Cardiac muscle cell (in vitro differentiated cells and primary cell): Measurements from ENCODE around the gene ANKDD1A. TPM values are rescaled to one million over a fixed set of nuclear protein-coding genes. Genes with fewer than 3 reads are reported as not detected.

Source experiments
- DNase-seq, 2 donors: peaks; one replicate each; pipeline versions ENCODE4 v3.0.0 to v3.0.0-alpha.2; 2010 to 2017; ENCODE audit warnings: low read depth in 1 of 2, low spot score in 1 of 2
- H3K27ac ChIP-seq: fragments of 200-600 bp; sonication (generic); 2 replicates; pipeline ENCODE4 v1.5.1; 2016
- H3K27me3 ChIP-seq: fragments of 200-600 bp; sonication (generic); 2 replicates; pipeline ENCODE4 v1.6.0; 2016; ENCODE audit warnings: control low read depth
- H3K36me3 ChIP-seq: fragments of 200-600 bp; sonication (generic); 2 replicates; pipeline ENCODE4 v1.5.1; 2016; ENCODE audit warnings: control low read depth
- H3K4me1 ChIP-seq: fragments of 200-600 bp; sonication (generic); 2 replicates; pipeline ENCODE4 v1.8.1; 2017; ENCODE audit warnings: low read depth, mild to moderate bottlenecking, mixed run types
- H3K4me3 ChIP-seq: fragments of 200-600 bp; sonication (generic); 2 replicates; pipeline ENCODE4 v1.5.1; 2016; ENCODE audit warnings: mild to moderate bottlenecking
- H3K9me3 ChIP-seq: fragments of 200-600 bp; sonication (generic); 2 replicates; pipeline ENCODE4 v1.5.1; 2017; ENCODE audit warnings: low read depth, mild to moderate bottlenecking, control low read depth
- CTCF ChIP-seq: IDR thresholded peaks from 2 replicates; pipeline ENCODE4 v1.5.1; 2012; ENCODE audit warnings: low read depth, mild to moderate bottlenecking, low read length
- polyA plus RNA-seq: library from polyadenylated mRNA; unstranded; fragments of >200 nt; fragmentation: Nextera tagmentation; extraction: Ambion mirVana; gene quantifications from 2 replicates; pipeline ENCODE4 v1.2.1, GENCODE V29; 2016
- total RNA-seq: library from RNA; depleted of rRNA; stranded (reverse); fragments of >200 nt; gene quantifications from 2 replicates; pipeline ENCODE4 v1.2.3, GENCODE V29; 2016

Gene ANKDD1A
- total and polyA plus RNA-seq, 2 experiments from 2014 or later = 2.9 to 5.4 TPM

GRCh38 chr15:64916365-64916764 lies 4.7 kb downstream of the ANKDD1A start:
- H3K27me3 ChIP-seq = no peaks in the 10 kb centered on the region
- no peak overlapping the region for H3K27ac ChIP-seq
- no peak for TF ChIP-seq CTCF
- DNase-seq = no peak
- H3K36me3 ChIP-seq = no peaks in the 10 kb centered on the region
- no peak overlapping the region for H3K4me3 ChIP-seq
- H3K9me3 ChIP-seq = no peaks in the 10 kb centered on the region
- H3K4me1 ChIP-seq = peaks cover 4% of the 10 kb centered on the region

DNA sequence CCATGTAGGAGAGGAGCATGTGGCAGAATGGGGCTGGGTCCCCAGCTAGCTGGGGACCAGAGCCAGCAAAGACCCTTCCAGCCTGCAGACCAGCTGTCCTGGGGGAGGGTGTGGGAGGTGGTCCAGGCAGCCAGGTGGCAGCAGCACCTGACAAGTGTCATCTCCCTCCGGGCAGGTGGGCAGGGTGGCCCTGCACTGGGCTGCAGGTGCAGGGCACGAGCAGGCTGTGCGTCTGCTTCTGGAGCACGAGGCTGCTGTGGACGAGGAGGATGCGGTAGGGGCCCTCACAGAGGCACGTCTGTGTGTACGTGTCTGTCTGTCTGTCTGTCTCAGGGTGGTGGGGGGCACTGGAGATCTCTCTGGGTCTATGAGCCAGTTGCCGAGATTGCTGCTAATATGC lies 5.5 kb downstream of the ANKDD1A start:
- DNase-seq = no peak
- Histone ChIP-seq H3K36me3 (no peaks in the 10 kb centered on the region), H3K9me3 (no peaks in the 10 kb centered on the region), H3K27ac (no peak overlapping the region), H3K4me1 (peaks cover 4% of the 10 kb centered on the region), H3K27me3 (no peaks in the 10 kb centered on the region), H3K4me3 (no peak overlapping the region)
- no peak for TF ChIP-seq CTCF

- no peak overlapping the region for H3K27ac ChIP-seq
- no peak for TF ChIP-seq CTCF
- no peak for DNase-seq
- no peak overlapping the region for H3K4me3 ChIP-seq
- H3K27me3 ChIP-seq = no peaks in the 10 kb centered on the region
- no peaks in the 10 kb centered on the region for H3K36me3 ChIP-seq
- no peaks in the 10 kb centered on the region for H3K9me3 ChIP-seq
- peaks cover 4% of the 10 kb centered on the region for H3K4me1 ChIP-seq
Observed at GRCh38 chr15:64919721-64920120, 8.0 kb downstream of the ANKDD1A start.

- Histone ChIP-seq H3K27ac (no peak overlapping the region), H3K36me3 (no peaks in the 10 kb centered on the region), H3K27me3 (no peaks in the 10 kb centered on the region), H3K9me3 (no peaks in the 10 kb centered on the region), H3K4me1 (peaks cover 4% of the 10 kb centered on the region), H3K4me3 (no peak overlapping the region)
- TF ChIP-seq CTCF = no peak
- DNase-seq = no peak
Observed at GRCh38 chr15:64921711-64922110, 10.0 kb downstream of the ANKDD1A start.

GRCh38 chr15:64923546-64923945 lies 11.8 kb downstream of the ANKDD1A start:
- DNase-seq = no peak

More at GRCh38 chr15:64923546-64923945, 11.8 kb downstream of the ANKDD1A start:
- Histone ChIP-seq H3K9me3 (no peaks in the 10 kb centered on the region), H3K27ac (no peak overlapping the region), H3K27me3 (no peaks in the 10 kb centered on the region), H3K4me3 (no peak overlapping the region), H3K36me3 (no peaks in the 10 kb centered on the region), H3K4me1 (peaks cover 6% of the 10 kb centered on the region)
- no peak for TF ChIP-seq CTCF
